ENCODE results near the gene TMED9. TPM values are rescaled to one million over a fixed set of nuclear protein-coding genes. Genes with fewer than 3 reads are reported as not detected.

TMED9 gene
- total and polyA plus RNA-seq, 9 of the 15 experiments (the other 6 are each of a cell fraction or from before 2014, with no cell fraction given) = 43.7 to 301 (median 90.0) TPM

- Histone ChIP-seq H3K9ac (ENCODE audit: insufficient read depth in 1 of 2, low read depth in 2 of 2, low read length in 2 of 2) (peak overlapping the region in 1 of 2 experiments; percentile 47; a peak in 2 of 4 replicates), H2AFZ (ENCODE audit: low read depth, low read length) (peak overlapping the region; percentile 5; the same call in 1 of the 2 replicates), H3K27ac (ENCODE audit: extremely low read depth, low read depth, low read length) (no peak overlapping the region), H3K4me3 (no peak overlapping the region), H3K36me3 (ENCODE audit: control insufficient read depth, insufficient read depth, low read length) (no peaks in the 10 kb centered on the region), H3K27me3 (ENCODE audit: control insufficient read depth in 2 of 2, insufficient read depth in 2 of 2, low read length in 2 of 2) (no peaks in the 10 kb centered on the region), H3K79me2 (ENCODE audit: control insufficient read depth, insufficient read depth, low read length) (no peaks in the 10 kb centered on the region), H3K4me2 (ENCODE audit: insufficient read depth, low read length) (no peak overlapping the region), H3K9me3 (replicated peaks; ENCODE audit: control insufficient read depth, insufficient read depth, low read depth, low read length) (no peaks in the 10 kb centered on the region), H3K4me1 (replicated peaks in 1 of 2; ENCODE audit: control insufficient read depth in 2 of 2, insufficient read depth in 2 of 2, low read length in 2 of 2) (peaks cover 21 to 22% of the 10 kb centered on the region in 2 experiments; a peak in 3 of 5 replicates), H4K20me1 (replicated peaks; ENCODE audit: control insufficient read depth, insufficient read depth, low read length) (no peaks in the 10 kb centered on the region), H3K9me1 (ENCODE audit: control insufficient read depth, insufficient read depth, low read length) (no peaks in the 10 kb centered on the region)
- no peak for FAIRE-seq
- POLR2A ChIA-PET = no interaction called here
- DNase-seq (ENCODE audit: extremely low read depth in 1 of 4, low spot score in 3 of 4) = peak; percentile 37 to 65 (median 52)
- intact Hi-C loops (cut with micrococcal nuclease) (no loop called here), in situ Hi-C loops (cut with MboI) (no loop called here)
- CTCF ChIA-PET (ENCODE audit: low intra/inter-chr PET ratio) = no interaction called here
- peak; percentile 78 for ATAC-seq
- 29% methylated on average over 7 of the region's 7 CpGs for WGBS (ENCODE audit: insufficient coverage, low coverage, missing lambda C conversion rate)
- BruUV-seq (replicated peaks) = no TSS peak
- no peak for TF ChIP-seq HDAC2 (IDR thresholded peaks at IDR 0.05)
- no peak for TF ChIP-seq HMG20B (CRISPR knock-in tag; IDR thresholded peaks at IDR 0.05)
- TF ChIP-seq RBM22 (IDR thresholded peaks at IDR 0.05; ENCODE audit: low read depth, low read length, poor library complexity, severe bottlenecking) = no peak
- no peak for TF ChIP-seq RBM25 (IDR thresholded peaks at IDR 0.05; ENCODE audit: low read depth, low read length, severe bottlenecking)
- TF ChIP-seq NFIX (CRISPR knock-in tag; IDR thresholded peaks at IDR 0.05; ENCODE audit: low read depth) = no peak
- no peak for TF ChIP-seq AFF4 (CRISPR knock-in tag; IDR thresholded peaks at IDR 0.05)
- TF ChIP-seq GABPB2 (CRISPR knock-in tag; conservative IDR thresholded peaks at IDR 0.05) = no peak
- no peak for TF ChIP-seq ZNF639 (CRISPR knock-in tag; conservative IDR thresholded peaks at IDR 0.05 in 1 of 2, IDR thresholded peaks at IDR 0.05 in 1 of 2)
- TF ChIP-seq MED1 (CRISPR knock-in tag; IDR thresholded peaks at IDR 0.05; ENCODE audit: borderline replicate concordance) = no peak
- TF ChIP-seq TFAP4 (CRISPR knock-in tag; IDR thresholded peaks at IDR 0.05; ENCODE audit: borderline replicate concordance) = no peak
Observed at GRCh38 chr5:177568326-177568725, 23.7 kb upstream of the TMED9 start.

Measured in K562 (cell line).